ENCODE data around the gene PHF19.

DNA sequence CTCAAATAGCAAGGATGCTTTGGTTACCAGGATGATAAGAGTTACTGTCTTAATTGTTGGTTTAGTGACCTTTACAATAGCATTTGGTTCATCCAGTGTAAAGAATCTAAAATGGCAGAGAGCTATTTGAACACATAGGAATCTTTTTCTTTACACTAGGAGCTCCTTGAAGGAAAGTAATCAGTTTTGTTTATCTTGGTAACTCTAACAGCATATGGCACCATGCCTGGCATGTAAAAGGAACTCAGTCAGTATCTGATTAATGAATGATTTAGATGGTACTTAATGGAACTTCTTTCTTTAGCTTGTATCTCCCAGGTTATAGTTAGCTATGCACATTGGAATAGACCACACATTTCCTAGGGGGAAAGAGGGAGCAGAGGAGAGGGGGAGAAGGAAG is 44.2 kb downstream of the PHF19 start:
- no peak for TF ChIP-seq CTCF (IDR thresholded peaks at IDR 0.05 in 4 of 5, conservative IDR thresholded peaks at IDR 0.05 in 1 of 5)
- no peak for TF ChIP-seq POLR2A (IDR thresholded peaks at IDR 0.05)
